IPS DF 6.9 (cell line): Measurements from ENCODE around the gene MDN1.
"Not testable (repeated sequence)": the region's sequence is repeated elsewhere in the genome, so short reads cannot be mapped to it uniquely, and the experiment has no call there.

Experiments used
- DNase-seq: peaks from one replicate; pipeline ENCODE4 v3.0.0-alpha.2; 2013; ENCODE audit warnings: low read depth, low spot score
- H3K27ac ChIP-seq: one replicate; pipeline ENCODE4 v1.5.1; 2013; ENCODE audit warnings: low read length, control low read depth
- H3K27me3 ChIP-seq: 2 replicates; pipeline ENCODE4 v1.6.1; 2013; ENCODE audit warnings: mild to moderate bottlenecking, low read length; ENCODE audit not compliant: control insufficient read depth, insufficient read depth
- H3K36me3 ChIP-seq: 2 replicates; pipeline ENCODE4 v1.6.1; 2013; ENCODE audit warnings: low read length; ENCODE audit not compliant: control insufficient read depth, insufficient read depth
- H3K4me1 ChIP-seq: 2 replicates; pipeline ENCODE4 v1.6.1; 2013; ENCODE audit warnings: low read length; ENCODE audit not compliant: control insufficient read depth, insufficient read depth
- H3K4me3 ChIP-seq: 2 replicates; pipeline ENCODE4 v1.5.1; 2013; ENCODE audit warnings: mild to moderate bottlenecking, low read length
- H3K9me3 ChIP-seq: 2 replicates; pipeline ENCODE4 v1.6.1; 2013; ENCODE audit warnings: low read length, inconsistent platforms; ENCODE audit not compliant: control insufficient read depth, insufficient read depth
- WGBS: extraction: QIAGEN DNeasy Blood & Tissue Kit; methylation state at CpG from one replicate; pipeline ENCODE4 v1.1.7; 2013; ENCODE audit warnings: mixed read lengths, missing lambda C conversion rate; ENCODE audit not compliant: insufficient read length, insufficient coverage; 5-methylcytosine and 5-hydroxymethylcytosine counted together

Gene MDN1, protein sequence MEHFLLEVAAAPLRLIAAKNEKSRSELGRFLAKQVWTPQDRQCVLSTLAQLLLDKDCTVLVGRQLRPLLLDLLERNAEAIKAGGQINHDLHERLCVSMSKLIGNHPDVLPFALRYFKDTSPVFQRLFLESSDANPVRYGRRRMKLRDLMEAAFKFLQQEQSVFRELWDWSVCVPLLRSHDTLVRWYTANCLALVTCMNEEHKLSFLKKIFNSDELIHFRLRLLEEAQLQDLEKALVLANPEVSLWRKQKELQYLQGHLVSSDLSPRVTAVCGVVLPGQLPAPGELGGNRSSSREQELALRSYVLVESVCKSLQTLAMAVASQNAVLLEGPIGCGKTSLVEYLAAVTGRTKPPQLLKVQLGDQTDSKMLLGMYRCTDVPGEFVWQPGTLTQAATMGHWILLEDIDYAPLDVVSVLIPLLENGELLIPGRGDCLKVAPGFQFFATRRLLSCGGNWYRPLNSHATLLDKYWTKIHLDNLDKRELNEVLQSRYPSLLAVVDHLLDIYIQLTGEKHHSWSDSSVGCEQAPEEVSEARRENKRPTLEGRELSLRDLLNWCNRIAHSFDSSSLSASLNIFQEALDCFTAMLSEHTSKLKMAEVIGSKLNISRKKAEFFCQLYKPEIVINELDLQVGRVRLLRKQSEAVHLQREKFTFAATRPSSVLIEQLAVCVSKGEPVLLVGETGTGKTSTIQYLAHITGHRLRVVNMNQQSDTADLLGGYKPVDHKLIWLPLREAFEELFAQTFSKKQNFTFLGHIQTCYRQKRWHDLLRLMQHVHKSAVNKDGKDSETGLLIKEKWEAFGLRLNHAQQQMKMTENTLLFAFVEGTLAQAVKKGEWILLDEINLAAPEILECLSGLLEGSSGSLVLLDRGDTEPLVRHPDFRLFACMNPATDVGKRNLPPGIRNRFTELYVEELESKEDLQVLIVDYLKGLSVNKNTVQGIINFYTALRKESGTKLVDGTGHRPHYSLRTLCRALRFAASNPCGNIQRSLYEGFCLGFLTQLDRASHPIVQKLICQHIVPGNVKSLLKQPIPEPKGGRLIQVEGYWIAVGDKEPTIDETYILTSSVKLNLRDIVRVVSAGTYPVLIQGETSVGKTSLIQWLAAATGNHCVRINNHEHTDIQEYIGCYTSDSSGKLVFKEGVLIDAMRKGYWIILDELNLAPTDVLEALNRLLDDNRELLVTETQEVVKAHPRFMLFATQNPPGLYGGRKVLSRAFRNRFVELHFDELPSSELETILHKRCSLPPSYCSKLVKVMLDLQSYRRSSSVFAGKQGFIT (N-terminal part only)

DNA sequence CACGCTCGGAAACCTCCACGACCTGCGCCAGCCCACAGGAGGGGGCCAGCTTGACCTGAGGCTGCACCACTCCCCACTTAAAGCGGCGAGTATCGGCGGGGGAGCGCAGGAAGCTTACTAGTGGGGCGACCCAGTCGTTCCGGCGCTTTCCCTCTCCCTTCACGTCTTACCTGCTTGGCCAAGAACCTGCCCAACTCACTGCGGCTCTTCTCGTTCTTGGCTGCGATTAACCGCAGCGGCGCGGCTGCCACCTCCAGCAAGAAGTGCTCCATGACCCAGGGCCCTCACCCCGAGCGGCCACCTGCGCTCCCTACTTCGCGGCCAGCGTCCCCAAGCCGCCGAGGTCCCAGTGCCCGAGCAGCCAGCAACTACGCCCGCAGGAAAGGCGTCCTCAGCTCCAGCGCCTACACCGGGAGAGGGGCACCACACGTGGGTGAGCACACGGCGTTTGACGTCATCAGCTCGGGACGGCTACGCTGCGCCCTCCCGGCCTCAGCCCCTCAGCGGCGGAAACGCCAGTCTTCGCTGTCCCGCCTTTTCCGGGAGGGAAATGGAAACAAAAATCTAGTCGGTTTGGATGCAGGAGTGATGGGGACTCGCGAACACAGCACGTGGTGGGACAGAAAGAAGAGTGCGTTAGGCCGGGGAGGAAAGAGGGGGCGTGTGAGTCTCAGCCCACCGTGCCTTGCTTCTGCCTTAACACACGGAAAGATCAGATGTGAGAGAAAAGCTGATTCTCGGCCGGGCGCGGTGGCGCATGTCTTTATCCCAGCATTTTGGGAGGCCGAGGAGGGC is at the start of gene MDN1:
TSS of gene MDN1 (minus strand) at position 459 of the 795 bp plus-strand sequence. CDS start at position 272, 187 bp downstream.
- Histone ChIP-seq H3K27me3 (no peaks in the 10 kb centered on the region), H3K36me3 (no peaks in the 10 kb centered on the region), H3K4me3 (peak within 1 kb of the TSS; percentile 77), H3K9me3 (no peaks in the 10 kb centered on the region), H3K4me1 (peaks cover 5% of the 10 kb centered on the region), H3K27ac (no peak within 1 kb of the TSS)
- WGBS: no CpG with 5 or more reads among the region's 65 CpGs
- peak; percentile 97 for DNase-seq

DNA sequence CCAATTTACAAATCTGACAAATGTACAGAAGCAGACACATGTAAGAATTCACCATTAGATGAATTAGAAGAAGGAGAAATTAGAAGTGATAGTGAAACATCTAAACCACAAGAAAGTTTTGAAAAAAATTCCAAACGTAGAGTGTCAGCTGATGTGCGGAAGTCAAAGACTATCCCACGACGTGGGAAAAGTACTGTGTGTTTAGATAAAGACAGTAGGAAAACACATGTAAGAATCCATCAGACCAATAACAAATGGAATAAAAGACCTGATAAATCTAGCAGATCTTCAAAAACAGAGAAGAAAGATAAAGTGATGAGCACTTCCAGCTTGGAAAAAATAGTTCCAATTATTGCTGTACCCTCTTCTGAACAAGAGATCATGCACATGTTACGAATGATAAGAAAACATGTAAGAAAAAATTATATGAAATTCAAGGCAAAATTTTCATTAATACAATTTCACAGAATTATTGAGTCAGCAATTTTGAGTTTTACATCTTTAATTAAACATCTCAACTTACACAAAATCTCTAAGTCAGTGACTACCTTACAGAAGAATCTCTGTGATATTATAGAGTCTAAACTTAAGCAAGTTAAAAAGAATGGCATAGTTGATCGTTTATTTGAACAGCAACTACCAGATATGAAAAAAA is 46.6 kb upstream of the MDN1 start:
- Histone ChIP-seq H3K4me3 (no peak overlapping the region), H3K27me3 (no peaks in the 10 kb centered on the region), H3K4me1 (no peaks in the 10 kb centered on the region), H3K27ac (no peak overlapping the region), H3K9me3 (no peaks in the 10 kb centered on the region), H3K36me3 (peaks cover 13% of the 10 kb centered on the region; the same call in 1 of the 2 replicates)
- DNase-seq: no peak
- WGBS: no CpG with 5 or more reads among the region's 6 CpGs

DNA sequence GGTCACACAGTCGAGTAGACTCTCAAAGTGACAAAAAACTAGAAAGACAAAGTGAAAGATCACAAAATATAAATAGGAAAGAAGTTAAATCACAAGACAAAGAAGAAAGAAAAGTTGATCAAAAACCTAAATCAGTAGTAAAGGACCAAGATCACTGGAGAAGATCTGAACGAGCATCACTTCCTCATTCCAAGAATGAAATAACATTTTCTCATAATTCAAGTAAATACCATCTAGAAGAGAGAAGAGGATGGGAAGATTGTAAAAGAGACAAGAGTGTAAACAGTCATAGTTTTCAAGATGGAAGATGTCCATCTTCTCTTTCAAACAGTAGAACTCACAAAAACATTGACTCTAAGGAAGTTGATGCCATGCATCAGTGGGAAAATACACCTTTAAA is 43.1 kb upstream of the MDN1 start:
- DNase-seq: no peak
- H3K4me3 ChIP-seq: no peak overlapping the region
- no CpG with 5 or more reads among the region's 2 CpGs for WGBS
- no peaks in the 10 kb centered on the region for H3K4me1 ChIP-seq
- H3K27ac ChIP-seq: no peak overlapping the region
- no peaks in the 10 kb centered on the region for H3K27me3 ChIP-seq
- H3K36me3 ChIP-seq: peaks cover 14% of the 10 kb centered on the region; the same call in 1 of the 2 replicates
- no peaks in the 10 kb centered on the region for H3K9me3 ChIP-seq

DNA sequence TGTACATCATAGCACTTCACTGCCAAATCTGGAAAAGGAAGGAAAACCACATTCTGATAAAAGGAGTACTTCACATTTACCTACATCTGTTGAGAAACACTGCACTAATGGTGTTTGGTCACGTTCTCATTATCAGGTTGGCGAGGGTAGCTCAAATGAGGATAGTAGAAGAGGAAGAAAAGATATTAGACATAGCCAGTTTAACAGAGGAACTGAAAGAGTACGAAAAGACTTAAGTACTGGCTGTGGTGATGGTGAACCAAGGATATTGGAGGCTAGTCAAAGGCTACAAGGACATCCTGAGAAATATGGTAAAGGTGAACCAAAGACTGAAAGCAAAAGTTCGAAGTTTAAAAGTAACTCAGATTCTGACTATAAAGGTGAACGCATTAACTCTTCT is 42.7 kb upstream of the MDN1 start:
- no peak for DNase-seq
- Histone ChIP-seq H3K27ac (no peak overlapping the region), H3K4me3 (no peak overlapping the region), H3K4me1 (no peaks in the 10 kb centered on the region), H3K36me3 (peaks cover 14% of the 10 kb centered on the region; the same call in 1 of the 2 replicates), H3K9me3 (no peaks in the 10 kb centered on the region), H3K27me3 (no peaks in the 10 kb centered on the region)
- WGBS: no CpG with 5 or more reads among the region's 5 CpGs

DNA sequence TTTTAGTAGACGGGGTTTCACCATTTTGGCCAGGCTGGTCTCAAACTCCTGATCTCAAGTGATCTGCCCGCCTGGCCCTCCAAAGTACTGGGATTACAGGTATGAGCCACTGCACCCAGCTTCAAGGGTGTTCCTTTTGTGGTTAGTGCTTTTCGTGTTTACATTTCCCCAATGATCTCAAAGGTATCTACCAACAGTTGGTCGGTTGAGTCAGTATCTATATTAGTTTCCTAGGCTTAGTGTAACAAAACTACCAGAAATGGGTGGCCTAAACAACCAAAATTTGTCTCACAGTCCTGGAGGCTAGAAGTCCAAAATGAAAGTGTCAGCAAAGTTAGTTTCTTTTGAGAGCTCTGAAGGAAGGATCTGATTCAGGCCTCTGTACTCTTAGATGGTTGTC is 40.1 kb upstream of the MDN1 start:
- Histone ChIP-seq H3K4me1 (no peaks in the 10 kb centered on the region), H3K9me3 (no peaks in the 10 kb centered on the region), H3K4me3 (no peak overlapping the region), H3K36me3 (peaks cover 17% of the 10 kb centered on the region; the same call in 1 of the 2 replicates), H3K27ac (no peak overlapping the region), H3K27me3 (no peaks in the 10 kb centered on the region)
- WGBS: no CpG with 5 or more reads among the region's 4 CpGs
- DNase-seq: no peak

DNA sequence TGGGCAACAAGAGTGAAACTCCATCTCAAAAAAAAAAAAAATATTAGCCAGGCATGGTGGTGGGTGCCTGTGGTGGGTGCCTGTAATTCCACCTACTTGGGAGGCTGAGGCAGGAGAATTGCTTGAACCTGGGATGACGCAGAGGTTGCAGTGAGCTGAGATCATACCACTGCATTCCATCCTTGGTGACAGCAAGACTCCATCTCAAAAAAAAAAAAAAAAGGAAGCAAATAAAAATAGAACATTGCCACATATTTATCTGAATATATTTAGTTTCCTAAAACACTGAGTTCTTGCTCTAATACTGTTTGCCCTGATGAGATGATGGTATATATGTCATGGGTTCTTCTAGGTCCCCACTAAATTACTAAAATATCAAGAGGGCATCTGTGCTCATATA is 38.4 kb upstream of the MDN1 start:
- Histone ChIP-seq H3K36me3 (peaks cover 8% of the 10 kb centered on the region; the same call in 1 of the 2 replicates), H3K27ac (no peak overlapping the region), H3K9me3 (no peaks in the 10 kb centered on the region), H3K27me3 (no peaks in the 10 kb centered on the region), H3K4me3 (no peak overlapping the region), H3K4me1 (no peaks in the 10 kb centered on the region)
- DNase-seq: no peak
- WGBS: no CpG with 5 or more reads among the region's 1 CpG

DNA sequence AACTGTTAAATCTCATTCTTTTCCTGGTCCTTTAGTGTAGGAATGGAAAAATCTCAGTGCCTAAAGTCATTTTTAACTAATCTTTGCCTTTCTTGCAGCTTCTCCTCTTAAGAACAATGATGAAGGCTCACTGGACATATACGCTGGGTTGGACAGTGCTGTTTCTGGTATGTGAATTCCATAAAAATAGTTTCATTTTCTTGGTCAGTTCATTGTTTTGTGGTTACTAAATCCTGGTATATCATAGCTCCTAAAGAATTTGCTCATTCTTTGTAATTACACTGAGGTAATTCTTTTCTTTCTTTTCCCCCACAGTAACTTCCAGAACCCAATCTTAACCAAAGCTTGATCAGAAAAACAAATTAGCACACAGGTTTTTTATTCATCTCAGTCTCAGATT is 33.5 kb upstream of the MDN1 start:
- WGBS: no CpG with 5 or more reads among the region's 1 CpG
- Histone ChIP-seq H3K36me3 (peaks cover 5% of the 10 kb centered on the region; the same call in 1 of the 2 replicates), H3K27me3 (no peaks in the 10 kb centered on the region), H3K4me3 (no peak overlapping the region), H3K4me1 (no peaks in the 10 kb centered on the region), H3K9me3 (no peaks in the 10 kb centered on the region), H3K27ac (no peak overlapping the region)
- DNase-seq: no peak

DNA sequence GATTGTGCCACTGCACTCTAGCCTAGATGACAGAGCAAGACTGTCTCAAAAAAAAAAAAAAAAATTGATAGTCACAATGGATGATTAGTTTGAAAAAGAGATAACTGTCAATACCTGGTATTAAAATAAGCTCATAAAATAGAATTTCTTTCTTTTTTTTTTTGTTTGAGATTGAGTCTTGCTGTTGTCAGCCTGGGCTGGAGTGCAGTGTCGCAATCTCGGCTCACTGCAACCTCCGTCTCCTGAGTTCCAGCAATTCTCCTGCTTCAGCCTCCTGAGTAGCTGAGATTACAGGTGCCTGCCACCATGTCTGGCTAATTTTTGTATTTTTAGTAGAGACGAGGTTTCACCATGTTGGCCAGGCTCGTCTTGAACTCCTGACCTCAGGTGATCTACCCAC is 27.9 kb upstream of the MDN1 start:
- not testable (repeated sequence) for H3K36me3 ChIP-seq, H3K4me1 ChIP-seq, H3K4me3 ChIP-seq, H3K27me3 ChIP-seq, H3K9me3 ChIP-seq, DNase-seq, H3K27ac ChIP-seq
- WGBS: no CpG with 5 or more reads among the region's 5 CpGs

DNA sequence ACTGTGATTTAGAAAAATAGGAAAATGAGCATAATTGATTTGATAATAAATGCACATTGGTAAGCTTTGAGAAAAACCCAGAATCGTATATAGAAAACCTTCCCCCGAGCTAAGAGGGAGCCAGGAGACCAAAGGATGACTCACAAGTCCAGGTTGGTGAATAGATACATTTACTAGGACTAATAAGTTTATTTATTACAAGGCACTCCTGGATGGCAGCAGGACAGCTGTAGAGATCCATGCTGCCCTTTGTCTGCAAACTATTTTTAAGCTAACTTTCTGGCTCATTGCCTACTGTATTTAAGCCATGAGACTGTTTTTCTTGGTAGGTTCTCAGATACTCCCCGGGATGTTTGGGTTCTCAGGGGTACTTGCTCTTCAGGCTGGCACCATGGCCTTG is 23.5 kb upstream of the MDN1 start:
- WGBS: no CpG with 5 or more reads among the region's 3 CpGs
- Histone ChIP-seq H3K27me3 (no peaks in the 10 kb centered on the region), H3K4me1 (no peaks in the 10 kb centered on the region), H3K27ac (no peak overlapping the region), H3K36me3 (no peaks in the 10 kb centered on the region), H3K9me3 (no peaks in the 10 kb centered on the region), H3K4me3 (no peak overlapping the region)
- DNase-seq: no peak
